ENCODE data around the gene CHI3L1.

GRCh38 chr1:203213126-203213525 lies 26.6 kb upstream of the CHI3L1 start:
- no peak for TF ChIP-seq SIN3A (IDR thresholded peaks at IDR 0.05; ENCODE audit: borderline replicate concordance, low read depth, low read length)
- TF ChIP-seq MXI1 (IDR thresholded peaks at IDR 0.05; ENCODE audit: low read depth, low read length) = no peak
- no peak for TF ChIP-seq CTCF (IDR thresholded peaks at IDR 0.05)
- no peak for TF ChIP-seq POLR2AphosphoS5 (IDR thresholded peaks at IDR 0.05; ENCODE audit: low read depth, low read length)
- no peak for TF ChIP-seq EP300 (IDR thresholded peaks at IDR 0.05; ENCODE audit: borderline replicate concordance in 1 of 2, low read depth in 1 of 2, low read length in 1 of 2)
- no peak for TF ChIP-seq RAD21 (IDR thresholded peaks at IDR 0.05; ENCODE audit: low read length)
- TF ChIP-seq FOXJ3 (CRISPR knock-in tag; IDR thresholded peaks at IDR 0.05) = no peak
- no peak for TF ChIP-seq CHD2 (IDR thresholded peaks at IDR 0.05; ENCODE audit: low read length, partially characterized antibody)
- TF ChIP-seq SMC3 (IDR thresholded peaks at IDR 0.05; ENCODE audit: low read depth, low read length) = no peak
- TF ChIP-seq FOXM1 (IDR thresholded peaks at IDR 0.05; ENCODE audit: low read depth) = no peak
- TF ChIP-seq JUND (IDR thresholded peaks at IDR 0.05) = no peak

Measured in SK-N-SH (cell line).